NCI-H1105 (cell line): ENCODE data around the gene CSF3.

ENCODE experiments used
- DNase-seq: peaks from one replicate; lab custom pipeline; 2025; lab: John Stamatoyannopoulos, UW

CSF3 gene

GRCh38 chr17:40024901-40025300, 9.7 kb downstream of the CSF3 start:
- DNase-seq: no peak

GRCh38 chr17:40025559-40025958, 10.3 kb downstream of the CSF3 start:
- no peak for DNase-seq

GRCh38 chr17:40025991-40026815, 11.0 kb downstream of the CSF3 start:
- no peak for DNase-seq

- DNase-seq: peak; percentile 52
Measured at GRCh38 chr17:40026816-40027613, 11.8 kb downstream of the CSF3 start.

- DNase-seq: no peak
Measured at GRCh38 chr17:40027614-40028012, 12.4 kb downstream of the CSF3 start.

GRCh38 chr17:40028595-40028994, 13.4 kb downstream of the CSF3 start:
- DNase-seq: no peak

- no peak for DNase-seq
Measured at GRCh38 chr17:40031706-40032105, 16.5 kb downstream of the CSF3 start.

- DNase-seq: no peak
Measured at GRCh38 chr17:40032322-40033320, 17.4 kb downstream of the CSF3 start.

GRCh38 chr17:40033339-40033738, 18.1 kb downstream of the CSF3 start:
- no peak for DNase-seq

GRCh38 chr17:40034426-40035161, 19.4 kb downstream of the CSF3 start:
- DNase-seq: no peak

GRCh38 chr17:40035162-40035559, 19.9 kb downstream of the CSF3 start:
- DNase-seq: no peak

GRCh38 chr17:40038882-40039513, 23.8 kb downstream of the CSF3 start:
- peak; percentile 1 for DNase-seq

GRCh38 chr17:40041196-40041595, 26.0 kb downstream of the CSF3 start:
- DNase-seq: no peak

- no peak for DNase-seq
Measured at GRCh38 chr17:40056379-40057015, 41.3 kb downstream of the CSF3 start.

- DNase-seq: no peak
Measured at GRCh38 chr17:40058186-40058784, 43.0 kb downstream of the CSF3 start.

- DNase-seq: no peak
Measured at GRCh38 chr17:40058865-40059264, 43.6 kb downstream of the CSF3 start.

- DNase-seq: no peak
Measured at GRCh38 chr17:40059729-40060475, 44.7 kb downstream of the CSF3 start.

- DNase-seq: no peak
Measured at GRCh38 chr17:40060887-40061608, 45.8 kb downstream of the CSF3 start.
